Erythroblast (primary cell): Measurements from ENCODE around the gene TUBA1C.
"Not testable (repeated sequence)": the region's sequence is repeated elsewhere in the genome, so short reads cannot be mapped to it uniquely, and the experiment has no call there.

ENCODE experiments used
- DNase-seq, 2 experiments: peaks; one replicate each; lab custom pipeline; 2025; lab: John Stamatoyannopoulos, UW
- GATA1 ChIP-seq: IDR thresholded peaks from 2 replicates; pipeline ENCODE4 v1.6.1; 2011; ENCODE audit warnings: low read depth, mild to moderate bottlenecking, control low read depth, low read length, moderate library complexity
- POLR2A ChIP-seq: IDR thresholded peaks from 2 replicates; pipeline ENCODE4 v1.6.1; 2011; ENCODE audit warnings: mild to moderate bottlenecking, low read length

The TUBA1C gene

GRCh38 chr12:49232940-49233841 lies 31.7 kb upstream of the TUBA1C start:
- TF ChIP-seq POLR2A: peak; percentile 39
- peak; percentile 72 for TF ChIP-seq GATA1
- DNase-seq: peak; percentile 87 to 94

- TF ChIP-seq GATA1 (no peak), POLR2A (peak; percentile 47)
- DNase-seq: peak; percentile 34 to 50
Observed at GRCh38 chr12:49233842-49234526, 30.9 kb upstream of the TUBA1C start.

- TF ChIP-seq POLR2A: no peak
- no peak for TF ChIP-seq GATA1
- DNase-seq: peak; percentile 27 to 45
Observed at GRCh38 chr12:49236423-49236822, 28.5 kb upstream of the TUBA1C start.

- TF ChIP-seq GATA1: no peak
- no peak for TF ChIP-seq POLR2A
- no peak for DNase-seq
Observed at GRCh38 chr12:49243631-49244030, 21.3 kb upstream of the TUBA1C start.

- TF ChIP-seq POLR2A (no peak), GATA1 (no peak)
Observed at GRCh38 chr12:49244176-49244575, 20.7 kb upstream of the TUBA1C start.

GRCh38 chr12:49251357-49251756 lies 13.5 kb upstream of the TUBA1C start:
- no peak for DNase-seq
- TF ChIP-seq GATA1: no peak
- TF ChIP-seq POLR2A: no peak

More at GRCh38 chr12:49244176-49244575, 20.7 kb upstream of the TUBA1C start:
- no peak for DNase-seq

- no peak for TF ChIP-seq POLR2A
- no peak for TF ChIP-seq GATA1
- DNase-seq: no peak
Observed at GRCh38 chr12:49253033-49253623, 11.8 kb upstream of the TUBA1C start.

- not testable (repeated sequence) for DNase-seq
Observed at GRCh38 chr12:49255456-49255855, 9.4 kb upstream of the TUBA1C start.

GRCh38 chr12:49255857-49256637 lies 8.8 kb upstream of the TUBA1C start:
- TF ChIP-seq GATA1 (no peak), POLR2A (no peak)

GRCh38 chr12:49257508-49258184 lies 7.2 kb upstream of the TUBA1C start:
- not testable (repeated sequence) for DNase-seq

More at GRCh38 chr12:49255857-49256637, 8.8 kb upstream of the TUBA1C start:
- DNase-seq: no peak

GRCh38 chr12:49259452-49259851 lies 5.4 kb upstream of the TUBA1C start:
- TF ChIP-seq GATA1 (no peak), POLR2A (no peak)
- no peak for DNase-seq

GRCh38 chr12:49260166-49260565 lies 4.7 kb upstream of the TUBA1C start:
- DNase-seq: no peak
- no peak for TF ChIP-seq GATA1
- TF ChIP-seq POLR2A: no peak
